Stimulated activated CD8-positive, alpha-beta memory T cell treated with anti-CD3 and anti-CD28 coated beads, Interleukin-7, amount 100 ng/mL, for 4 hours (primary cell): Measurements from ENCODE around the gene PDE4D.
A peak's percentile ranks its signal among the peaks of the same experiment; 100 is the strongest.

ENCODE experiments used
- DNase-seq, 2 donors: peaks; one replicate each; pipeline ENCODE4 v3.0.0-alpha.2; 2020; ENCODE audit warnings: low read depth in 2 of 2

The PDE4D gene

DNA sequence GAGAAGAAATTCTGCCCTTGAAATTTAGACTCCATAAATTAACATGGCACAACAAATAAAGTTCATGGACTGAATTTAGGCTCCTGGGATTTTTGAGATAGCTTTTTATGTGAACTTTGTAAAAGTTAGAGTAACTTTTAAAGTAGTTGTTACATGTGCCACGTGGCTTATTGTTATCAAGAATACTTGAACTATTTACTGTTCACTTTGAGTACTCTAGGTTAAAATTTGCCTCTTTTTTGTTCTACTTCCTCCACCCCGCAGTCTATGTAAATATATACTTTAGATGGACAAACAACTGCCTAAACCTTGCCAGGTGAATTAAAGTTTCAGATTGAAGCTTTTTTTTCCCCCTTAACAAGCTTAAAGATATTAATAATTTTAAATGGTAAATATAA is 852.7 kb downstream of the PDE4D start:
- no peak for DNase-seq

DNA sequence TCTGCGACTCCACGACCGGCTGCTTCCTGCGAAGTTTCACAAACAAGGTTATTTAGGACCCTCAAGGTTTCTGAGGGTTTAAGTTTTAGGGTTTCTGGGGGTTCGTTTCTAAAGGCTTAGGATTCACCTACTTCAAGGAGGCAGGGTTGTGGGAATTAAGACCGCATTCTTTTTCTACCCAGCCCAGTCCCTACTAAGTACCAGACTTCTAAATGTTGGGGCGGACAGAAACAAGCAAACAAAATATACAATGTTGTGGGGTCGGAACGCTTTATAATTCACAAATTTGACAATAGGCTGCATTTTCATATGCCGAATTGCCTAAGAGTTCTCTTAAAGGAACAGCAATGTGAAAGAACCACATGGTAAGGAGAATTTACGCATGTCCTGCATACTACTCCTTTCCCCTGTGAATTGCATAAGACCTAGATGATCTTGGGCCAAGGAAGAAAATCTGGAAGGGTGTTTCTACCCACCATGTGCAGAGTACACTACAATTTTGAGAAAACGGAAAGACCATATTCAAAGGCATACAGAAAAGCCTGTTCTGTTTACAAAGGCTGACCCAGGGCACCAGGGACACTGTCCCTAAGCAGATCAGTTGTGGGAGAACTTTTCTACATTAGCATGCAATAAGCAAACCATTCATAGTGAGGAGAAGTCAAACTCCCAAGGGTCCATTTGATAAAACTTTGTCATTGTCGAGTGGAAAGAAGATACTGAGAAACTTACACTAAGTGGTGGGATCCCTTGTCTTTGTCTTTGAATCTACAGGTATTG is 853.3 kb downstream of the PDE4D start:
- no peak for DNase-seq

DNA sequence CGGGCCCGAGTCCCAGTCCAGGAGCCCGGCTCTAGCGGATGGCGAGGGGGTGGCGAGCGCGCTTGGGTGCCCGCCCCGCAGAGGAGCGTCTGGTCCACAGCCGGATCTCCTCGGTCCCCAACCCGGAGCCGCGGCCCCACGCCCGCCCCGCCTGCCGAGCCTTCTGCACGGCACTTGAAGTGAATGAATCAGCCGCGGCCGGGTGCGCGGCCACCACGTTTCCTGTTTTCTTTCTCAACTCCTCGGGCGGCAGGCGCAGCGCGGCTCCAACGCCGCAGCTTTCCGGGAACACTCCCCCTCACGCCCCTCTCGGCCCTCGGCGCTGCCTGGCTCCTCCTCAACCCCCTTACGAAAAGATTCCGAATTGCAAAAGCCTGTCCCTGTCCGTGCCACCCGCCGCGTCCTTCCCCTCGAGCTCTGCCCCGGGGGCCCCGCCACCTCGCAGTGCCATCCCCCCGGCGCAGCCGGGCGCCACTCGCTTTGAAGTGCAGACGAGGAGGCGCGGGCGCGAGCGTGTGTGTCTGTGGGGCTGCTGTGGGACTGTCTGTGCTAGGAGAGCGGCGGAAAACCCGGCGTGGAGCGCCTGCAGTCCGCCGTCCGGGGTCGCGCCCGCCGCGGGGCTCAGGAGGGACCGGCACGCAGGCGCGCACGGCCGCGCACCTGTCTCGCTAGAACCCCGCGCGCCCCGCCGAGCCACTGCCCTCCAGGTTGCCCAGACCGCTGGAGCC is 854.1 kb downstream of the PDE4D start:
- peak; percentile 77 to 87 for DNase-seq

DNA sequence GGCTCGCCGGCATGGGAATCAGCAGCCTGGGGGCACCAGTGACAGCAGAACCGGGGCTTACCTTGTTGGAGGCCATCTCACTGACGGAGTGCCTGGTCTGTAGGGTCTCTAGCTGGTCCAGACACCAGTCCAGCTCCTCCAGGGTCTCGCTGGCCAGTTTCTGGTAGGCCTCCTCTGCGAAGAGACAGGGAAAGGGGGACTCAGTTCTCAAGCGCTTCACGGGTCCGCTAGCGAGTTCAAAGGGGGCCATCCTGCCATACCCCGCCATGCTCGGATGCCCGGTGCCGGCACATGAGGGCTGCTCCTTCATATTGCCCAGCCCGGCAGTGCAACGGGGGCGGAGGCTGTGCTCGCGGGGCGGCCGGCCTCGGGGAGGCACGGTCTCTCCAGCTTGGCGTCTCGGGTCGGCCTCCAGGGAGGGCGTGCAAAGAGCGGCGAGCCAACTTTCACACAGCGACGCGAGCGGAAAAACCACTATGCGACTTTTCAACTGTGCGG is 854.7 kb downstream of the PDE4D start:
- no peak for DNase-seq

DNA sequence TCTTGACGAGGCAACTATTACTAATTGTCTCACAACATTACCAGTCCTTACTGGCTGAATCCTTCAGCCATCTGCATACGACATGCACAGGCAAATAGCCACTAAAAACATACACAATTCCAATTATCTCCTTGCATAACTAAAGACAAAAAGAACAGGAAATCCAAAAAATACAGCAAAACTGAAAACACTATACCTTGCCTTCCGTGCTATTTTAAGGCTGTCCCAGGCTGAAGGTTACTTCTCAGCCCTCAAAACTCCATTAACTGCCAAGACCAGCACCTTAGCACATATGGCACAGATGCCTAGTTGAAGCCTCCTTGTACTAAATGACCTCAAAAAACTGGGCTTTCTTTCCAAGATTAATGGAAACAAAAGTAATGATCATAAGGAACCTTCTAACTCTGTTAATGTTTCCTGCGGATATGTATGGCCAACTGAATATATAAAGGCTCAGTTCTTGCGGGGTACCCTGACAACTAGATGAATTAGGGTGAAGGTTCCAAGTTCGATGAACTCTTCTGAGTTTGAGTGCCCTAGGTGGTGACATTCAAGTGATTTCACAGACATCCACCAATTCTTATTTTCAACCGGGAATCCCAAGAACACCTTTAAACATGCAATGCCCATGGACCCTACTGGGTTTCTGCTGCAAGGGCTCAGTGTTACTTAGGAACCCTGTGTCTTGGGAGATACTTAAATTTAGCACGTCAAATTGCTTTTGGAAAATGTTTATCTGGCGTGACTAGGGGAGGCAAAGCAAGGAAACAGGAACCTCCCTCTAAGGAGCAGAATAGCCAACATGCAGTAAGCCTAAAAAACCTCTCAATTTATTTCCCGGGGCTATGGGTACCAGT is 855.4 kb downstream of the PDE4D start:
- no peak for DNase-seq

DNA sequence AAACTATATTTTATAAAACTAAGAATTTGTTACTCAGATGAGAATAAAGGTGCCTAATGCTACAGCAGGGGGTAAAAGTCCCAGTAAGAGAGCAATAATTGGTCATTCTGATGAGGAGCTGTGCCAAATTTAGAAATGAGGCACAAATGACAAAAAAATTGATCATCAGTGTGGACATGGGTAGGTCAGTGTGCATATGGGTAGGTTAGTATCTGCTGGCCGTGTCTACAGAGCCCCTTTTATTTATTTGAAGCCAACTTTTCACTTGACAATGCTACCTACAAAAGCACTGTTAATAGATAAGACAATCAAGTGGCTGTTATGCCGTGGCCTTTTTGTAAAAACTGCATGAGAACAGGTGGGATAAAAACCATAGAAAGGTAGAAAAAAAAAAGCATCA is 856.1 kb downstream of the PDE4D start:
- DNase-seq, result no peak

DNA sequence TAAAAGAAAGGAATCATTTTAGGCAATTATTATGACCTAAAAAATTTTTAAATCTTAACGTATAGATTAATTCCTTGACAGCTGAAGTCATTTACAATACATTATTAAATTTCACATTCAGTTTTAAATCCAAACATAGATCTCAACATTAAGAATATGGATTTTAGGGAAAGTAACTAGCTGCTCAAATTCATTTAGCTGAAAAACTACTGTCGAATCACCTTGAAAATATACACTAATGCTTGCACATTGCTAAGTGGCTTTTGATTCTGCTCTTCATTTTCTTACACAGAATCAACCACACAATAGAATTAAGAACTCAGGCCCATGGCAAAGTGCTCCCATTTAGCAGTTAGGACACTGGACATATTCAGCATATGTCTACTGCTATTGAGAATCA is 856.5 kb downstream of the PDE4D start:
- no peak for DNase-seq

DNA sequence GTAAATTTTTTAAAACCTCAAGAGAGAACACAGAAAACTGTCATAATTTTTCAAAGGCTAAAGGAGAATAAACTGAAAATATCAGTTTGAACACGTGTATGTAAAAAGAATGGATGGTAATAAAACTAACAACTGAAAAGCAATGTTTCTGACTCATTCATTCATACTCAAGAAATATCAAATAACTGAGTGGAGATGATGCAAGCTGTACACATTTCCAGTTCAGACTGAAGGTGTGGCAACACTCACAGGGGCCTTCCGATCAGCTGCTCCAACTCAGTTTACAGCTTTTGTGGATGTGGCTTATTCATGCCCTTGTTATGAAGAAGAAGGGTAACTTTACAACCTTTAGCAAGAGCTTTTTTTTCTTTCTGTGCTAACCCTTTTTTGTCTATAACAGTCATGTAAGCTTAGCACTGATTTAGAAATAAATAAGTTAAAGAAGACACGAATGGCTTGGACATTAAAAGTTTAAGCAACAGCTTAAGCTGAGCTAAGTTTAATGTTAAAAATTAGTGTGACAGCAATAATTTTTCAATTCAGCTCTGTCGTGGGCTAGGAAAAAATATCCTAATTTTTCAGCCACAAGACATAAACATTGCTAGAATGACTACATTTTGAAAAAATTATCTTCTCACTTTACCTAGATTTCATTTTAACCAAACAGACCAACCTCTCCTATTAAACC is 857.1 kb downstream of the PDE4D start:
- peak in 1 of 2 donors; percentile 33 for DNase-seq

DNA sequence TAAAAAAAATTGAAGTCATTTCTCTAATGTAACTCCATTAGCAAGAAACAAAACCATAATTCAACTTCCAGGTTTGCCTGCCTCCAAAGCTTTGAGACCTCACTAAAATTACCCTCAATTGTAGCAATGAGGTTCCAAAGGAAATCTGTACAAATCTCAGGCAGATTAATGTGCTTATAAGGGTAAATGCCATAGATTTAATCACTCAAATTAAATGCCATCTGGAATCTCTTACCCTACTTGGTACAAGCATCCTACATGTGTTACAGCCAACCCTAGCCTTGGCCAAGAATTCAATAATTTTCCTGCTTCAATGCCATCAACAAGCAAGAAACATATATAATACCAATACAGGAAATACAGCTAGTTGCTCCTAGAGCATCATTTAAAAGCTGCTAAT is 857.8 kb downstream of the PDE4D start:
- DNase-seq, result no peak

DNA sequence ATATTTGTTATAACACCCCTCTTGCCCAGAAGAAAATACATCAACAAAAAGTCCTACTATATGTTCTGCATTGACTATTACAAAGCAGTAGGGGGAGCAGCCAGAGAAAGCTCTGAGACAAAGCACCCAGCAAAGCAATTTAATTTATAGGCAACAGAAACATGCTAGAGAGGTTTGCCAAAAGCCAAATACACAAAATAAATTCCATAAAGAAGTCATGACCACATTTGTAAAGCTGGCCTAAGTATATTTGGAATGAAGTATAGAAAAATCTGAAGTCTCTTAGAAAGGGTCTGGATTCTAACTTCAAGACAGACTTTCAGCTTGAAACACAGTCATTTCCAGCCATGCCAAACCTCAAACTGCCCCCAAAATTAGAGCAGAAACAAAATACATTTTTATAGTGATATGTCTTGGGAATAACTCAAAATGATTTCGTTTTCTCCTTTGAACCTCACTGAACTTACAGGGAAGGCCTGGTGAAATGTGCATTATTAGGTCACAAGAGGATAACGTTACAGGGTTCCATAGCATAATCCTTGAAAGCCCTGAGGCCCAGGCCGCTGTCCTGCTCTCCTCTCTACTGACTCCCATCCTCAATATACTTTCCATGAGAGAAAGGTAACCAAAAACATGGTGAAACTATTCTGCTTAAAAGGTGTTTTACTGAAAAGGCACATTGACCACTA is 858.9 kb downstream of the PDE4D start:
- DNase-seq, result no peak

DNA sequence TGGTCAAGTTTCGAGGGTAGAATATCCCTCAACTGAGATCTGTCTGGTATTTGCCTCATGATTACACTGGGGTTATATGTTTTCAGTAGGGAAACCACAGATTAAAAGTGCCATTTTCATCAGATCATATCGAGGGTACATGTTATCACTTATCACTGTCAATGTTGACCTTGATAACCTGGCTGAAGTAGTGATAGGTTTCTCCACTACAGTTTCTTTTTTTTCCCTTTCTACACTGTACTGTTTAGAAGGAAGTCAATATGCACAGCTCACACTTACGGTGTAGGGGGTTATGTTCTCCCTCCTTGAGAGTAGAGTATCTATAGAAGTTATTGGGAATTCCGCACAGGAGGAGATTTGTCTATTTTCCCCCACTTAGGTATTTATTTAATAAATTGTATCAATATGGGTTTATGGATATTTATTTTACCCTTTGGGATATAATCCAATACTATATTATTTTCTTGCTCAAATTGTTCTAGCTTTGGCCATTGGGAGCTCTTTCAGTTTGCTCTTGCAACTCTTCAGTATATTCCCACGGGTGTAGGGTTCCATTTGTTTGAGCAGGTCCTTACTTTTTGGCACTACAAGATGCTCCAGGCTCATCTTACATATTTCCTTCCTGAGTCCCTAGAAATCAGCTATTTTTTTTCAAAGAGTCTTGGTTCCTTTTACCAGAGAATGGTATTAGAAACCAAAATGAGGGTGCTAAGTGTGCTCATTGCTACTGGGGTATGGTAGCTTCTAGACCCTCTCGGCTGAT is 866.2 kb downstream of the PDE4D start:
- DNase-seq, result no peak

DNA sequence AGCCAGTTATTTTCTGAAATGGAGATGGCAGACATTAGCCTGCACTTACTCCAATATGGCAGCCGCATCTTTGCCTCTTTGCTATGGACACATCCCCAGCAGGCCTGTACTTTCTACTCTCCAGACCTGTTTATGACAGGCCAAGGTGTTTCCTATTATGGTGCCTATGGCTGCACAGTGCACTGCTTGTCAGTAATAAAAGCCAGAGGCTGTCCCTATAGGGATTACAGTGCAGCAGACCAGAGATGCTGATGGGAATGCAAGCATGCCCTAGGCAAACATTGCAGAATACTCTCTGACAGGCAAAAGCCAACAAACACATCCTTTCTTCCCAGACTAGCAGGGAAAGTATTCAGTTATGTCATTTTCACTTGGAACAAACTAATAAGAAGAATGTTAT is 867.8 kb downstream of the PDE4D start:
- DNase-seq, result no peak

DNA sequence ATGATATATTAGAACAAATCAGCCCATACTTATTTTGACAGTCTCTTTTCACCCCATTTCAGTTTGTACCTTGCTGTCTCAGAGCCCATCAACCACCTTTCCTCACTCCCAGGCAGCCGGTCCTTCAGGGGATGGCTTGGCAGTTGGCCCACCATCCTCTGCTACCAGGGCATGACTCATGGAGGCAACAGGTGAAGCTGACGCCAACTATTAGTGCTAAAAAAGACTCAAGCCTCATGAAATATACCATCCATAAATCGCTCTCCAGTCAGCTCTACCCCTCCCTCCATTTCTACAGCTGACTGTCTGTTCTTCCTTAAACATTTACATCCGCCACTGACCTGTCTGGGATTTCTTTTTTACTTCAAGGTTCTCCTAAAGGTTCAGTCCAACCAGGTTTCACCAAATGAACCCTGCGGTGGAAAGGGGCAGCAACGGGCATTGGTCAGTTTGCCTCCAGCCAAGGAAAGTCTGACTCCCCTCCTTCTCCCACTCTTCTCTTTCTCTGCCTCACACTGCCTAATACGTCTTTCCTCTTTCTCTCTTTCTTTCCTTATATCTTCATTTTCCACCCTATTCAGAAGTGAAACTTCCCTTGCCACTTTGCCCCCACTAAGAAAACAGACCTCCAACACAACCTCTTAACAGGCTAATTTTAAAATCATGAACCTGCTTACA is 871.5 kb downstream of the PDE4D start:
- no peak for DNase-seq

DNA sequence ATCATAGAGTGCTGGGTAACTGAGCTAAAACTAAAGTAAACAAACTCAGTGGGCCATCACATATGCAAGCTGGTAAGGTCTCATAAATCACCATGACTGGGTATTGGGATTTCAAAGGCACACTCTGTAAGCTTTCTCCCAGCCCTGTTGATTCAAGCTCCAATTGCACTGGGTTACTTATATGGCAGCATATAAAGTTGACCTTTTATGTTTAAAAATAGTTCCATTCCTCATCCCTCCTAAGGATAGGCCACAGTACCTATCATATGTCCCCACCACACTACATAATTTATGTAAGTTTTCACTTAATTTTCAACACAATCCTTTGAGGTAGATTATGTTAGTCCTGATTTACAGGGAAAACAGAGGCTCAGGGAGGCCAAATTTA is 872.2 kb downstream of the PDE4D start:
- DNase-seq, result no peak

DNA sequence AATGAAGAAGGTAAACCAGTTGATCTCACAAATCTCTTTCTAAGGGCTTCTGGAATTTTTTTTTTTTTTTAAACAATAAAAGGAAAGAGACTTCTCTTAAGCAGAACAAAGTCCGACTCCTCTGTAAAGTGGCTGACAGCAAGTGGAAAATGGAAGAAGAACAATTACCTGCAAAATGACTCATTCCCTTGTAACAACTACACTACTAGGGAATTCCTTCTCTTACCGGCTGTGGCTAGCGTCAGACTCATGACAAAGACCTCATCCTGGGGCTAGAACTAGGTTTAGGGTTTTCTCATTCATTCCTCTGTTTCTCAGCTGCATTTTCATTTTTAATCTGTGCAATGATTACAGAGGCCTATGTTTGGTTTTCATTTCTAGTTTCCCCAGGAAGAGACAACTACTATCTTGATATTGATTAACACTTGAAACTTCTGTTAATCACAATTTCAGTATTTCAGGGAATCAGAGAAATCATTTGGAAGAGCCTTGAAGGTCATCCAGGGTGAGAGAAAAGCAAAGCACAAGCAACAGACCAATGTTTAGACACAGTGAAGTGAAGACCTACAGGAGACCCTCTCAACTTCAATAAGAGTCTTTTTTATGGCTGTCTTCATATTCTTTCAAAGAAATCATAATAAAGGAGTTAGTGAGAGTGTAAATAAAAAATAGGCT is 872.8 kb downstream of the PDE4D start:
- DNase-seq, result no peak

DNA sequence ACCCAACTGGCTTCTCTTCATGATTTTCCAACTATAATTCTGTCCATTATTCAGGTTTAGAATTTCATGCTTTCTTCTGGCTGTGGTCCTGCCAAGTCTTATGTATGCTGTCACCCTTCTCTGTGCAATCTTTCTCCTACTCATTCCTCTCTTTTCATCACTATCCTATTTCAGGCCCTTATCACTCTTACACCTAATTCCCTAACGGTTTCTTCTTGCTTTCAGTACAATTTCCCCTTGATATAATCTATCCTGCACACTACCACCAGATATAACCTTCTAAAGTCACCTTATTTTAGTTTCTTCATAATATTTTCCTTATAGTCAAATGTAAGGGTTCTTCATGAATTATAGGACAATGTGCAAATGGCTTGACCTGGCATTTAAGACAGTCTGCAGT is 874.4 kb downstream of the PDE4D start:
- no peak for DNase-seq

DNA sequence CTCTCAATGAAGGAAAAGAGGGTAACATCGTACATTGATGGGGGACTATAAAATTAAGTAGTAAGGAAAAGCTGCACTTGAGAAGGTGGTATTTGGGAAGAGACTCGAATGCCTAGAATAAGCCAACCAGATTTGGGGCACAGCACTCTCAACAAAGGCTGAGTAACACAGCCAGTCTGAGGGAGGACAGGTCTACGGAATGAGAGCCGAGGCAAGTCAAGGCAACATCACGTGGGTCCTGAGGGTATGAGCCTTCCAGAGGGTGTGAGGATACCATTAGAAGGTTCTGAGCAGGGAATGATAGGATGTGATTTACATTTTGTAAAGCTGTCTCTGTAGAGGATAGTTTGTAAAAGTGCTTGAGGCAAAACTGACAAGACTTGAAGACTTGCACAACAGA is 876.6 kb downstream of the PDE4D start:
- DNase-seq, result no peak

DNA sequence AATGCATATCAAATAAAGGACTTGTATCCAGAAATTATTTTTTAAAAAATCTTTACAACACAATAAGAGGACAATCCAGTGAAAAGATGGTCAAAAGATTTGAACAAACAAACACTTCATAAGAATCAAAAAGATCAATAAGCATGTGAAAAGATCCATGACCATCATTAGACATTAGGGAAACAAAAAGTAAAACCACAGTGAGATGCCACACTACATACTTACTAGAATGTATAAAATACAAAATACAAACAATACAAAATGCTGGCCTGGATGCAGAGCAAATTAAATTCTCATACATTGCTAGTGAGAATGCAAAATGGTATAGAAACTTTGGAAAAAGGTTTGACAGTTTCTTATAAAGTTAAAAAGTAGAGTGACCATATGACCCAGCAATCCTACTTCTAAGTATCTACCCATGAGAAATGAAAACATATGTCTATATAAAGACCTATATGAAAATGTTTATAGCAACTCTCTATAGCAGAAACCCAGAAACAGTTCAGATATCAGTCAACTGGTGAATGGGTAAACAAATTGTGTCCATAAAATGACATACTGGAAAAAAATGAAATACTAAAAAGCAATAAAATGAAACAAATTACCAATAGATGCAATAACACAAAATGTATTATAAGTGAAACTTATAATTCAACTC is 884.6 kb downstream of the PDE4D start:
- no peak for DNase-seq
